HCT116 (cell line): ENCODE data around the gene STOML2.

Source experiments
- CBX3 ChIP-seq: IDR thresholded peaks from 2 replicates; pipeline ENCODE4 v1.6.1; 2012; ENCODE audit warnings: low read depth
- CTCF ChIP-seq, 3 experiments: fragments of 200-600 bp in 1 of 3; sonication (generic) in 1 of 3; IDR thresholded peaks in 2 of 3; conservative IDR thresholded peaks in 1 of 3; 2 replicates each; pipeline ENCODE4 v1.5.1; 2012 to 2017; ENCODE audit warnings: low read depth in 2 of 3, low read length in 2 of 3, antibody characterized with exemption in 1 of 3, borderline replicate concordance in 1 of 3, control low read depth in 1 of 3, mild to moderate bottlenecking in 1 of 3, mixed read lengths in 1 of 3, mixed run types in 1 of 3, moderate library complexity in 1 of 3; ENCODE audit not compliant: insufficient read depth in 1 of 3
- POLR2A ChIP-seq: IDR thresholded peaks from 2 replicates; pipeline ENCODE4 v1.7.0; 2011; ENCODE audit warnings: borderline replicate concordance; ENCODE audit not compliant: insufficient read depth, insufficient read length; ENCODE audit errors: extremely low read depth
- POLR2AphosphoS5 ChIP-seq: IDR thresholded peaks from 2 replicates; pipeline ENCODE4 v1.6.1; 2011; ENCODE audit warnings: mild to moderate bottlenecking, low read depth, low read length, moderate library complexity
- SIN3A ChIP-seq: IDR thresholded peaks from 2 replicates; pipeline ENCODE4 v1.6.1; 2012; ENCODE audit warnings: low read depth
- SRF ChIP-seq: IDR thresholded peaks from 2 replicates; pipeline ENCODE4 v1.6.1; 2012; ENCODE audit warnings: low read depth
- ZBTB33 ChIP-seq: IDR thresholded peaks from 2 replicates; pipeline ENCODE4 v1.6.1; 2011; ENCODE audit warnings: mild to moderate bottlenecking, low read length, moderate library complexity; ENCODE audit not compliant: insufficient replicate concordance; ENCODE audit errors: extremely low read depth

- no peak for TF ChIP-seq CBX3
- no peak for TF ChIP-seq CTCF (IDR thresholded peaks at IDR 0.05 in 2 of 3, conservative IDR thresholded peaks at IDR 0.05 in 1 of 3; ENCODE audit: borderline replicate concordance in 1 of 3, insufficient read depth in 1 of 3, low read depth in 2 of 3, low read length in 2 of 3)
- no peak for TF ChIP-seq ZBTB33
- no peak for TF ChIP-seq POLR2A
- TF ChIP-seq SRF = no peak
- no peak for TF ChIP-seq SIN3A
- TF ChIP-seq POLR2AphosphoS5 = peak; percentile 79
Measured at GRCh38 chr9:35079426-35080341, 23.2 kb downstream of the STOML2 start, which contains the start of gene FANCG.
